Effector CD4-positive, alpha-beta T cell (primary cell): ENCODE results near the gene TNIK.

ENCODE experiments used
- DNase-seq: peaks from one replicate; pipeline ENCODE4 v3.0.0-alpha.2; 2020

TNIK gene

GRCh38 chr3:171416061-171416460 is 44.1 kb downstream of the TNIK start:
- no peak for DNase-seq

- no peak for DNase-seq
These were observed 45.1 kb downstream of the TNIK start for GRCh38 chr3:171415070-171415469.

DNA sequence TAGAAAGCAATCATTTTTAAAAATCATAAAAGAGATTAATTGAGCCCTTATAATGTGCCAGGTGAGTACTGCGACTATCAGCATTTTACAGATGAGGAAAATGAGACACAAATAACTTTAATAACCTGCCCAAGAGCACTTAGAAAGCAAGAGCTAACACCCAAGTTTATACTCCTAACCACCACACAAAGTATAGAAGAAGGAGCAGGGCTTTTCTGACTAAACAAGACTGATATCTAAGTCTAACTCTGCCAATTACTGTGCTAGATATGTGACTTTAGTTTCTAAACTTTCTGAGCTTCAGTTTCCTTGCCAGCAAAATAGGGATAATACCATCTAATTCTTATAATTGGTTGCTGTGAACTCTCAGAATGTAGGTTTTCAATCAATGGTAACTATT is 47.7 kb downstream of the TNIK start:
- DNase-seq = no peak

DNA sequence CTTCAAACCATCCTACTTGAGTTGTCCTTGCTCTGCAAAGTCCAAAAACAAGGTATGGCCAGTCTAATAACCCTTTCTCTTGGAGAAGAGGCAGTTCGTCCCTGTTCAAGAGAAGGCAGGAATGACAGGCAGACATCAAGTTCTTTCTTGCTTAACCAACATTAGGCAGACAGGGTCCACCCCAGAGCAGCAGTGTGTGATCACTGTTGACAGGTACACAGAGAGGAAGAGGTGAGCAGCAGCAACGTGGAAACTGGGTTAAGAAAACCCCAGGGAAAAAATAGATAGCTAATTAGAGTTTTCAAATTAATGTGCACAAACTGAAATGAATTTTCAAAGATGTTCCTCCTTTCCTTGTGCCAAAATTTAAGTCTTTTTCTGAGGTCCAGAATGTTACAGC is 48.2 kb downstream of the TNIK start:
- DNase-seq = no peak

GRCh38 chr3:171410186-171410585 is 50.0 kb downstream of the TNIK start:
- no peak for DNase-seq

DNA sequence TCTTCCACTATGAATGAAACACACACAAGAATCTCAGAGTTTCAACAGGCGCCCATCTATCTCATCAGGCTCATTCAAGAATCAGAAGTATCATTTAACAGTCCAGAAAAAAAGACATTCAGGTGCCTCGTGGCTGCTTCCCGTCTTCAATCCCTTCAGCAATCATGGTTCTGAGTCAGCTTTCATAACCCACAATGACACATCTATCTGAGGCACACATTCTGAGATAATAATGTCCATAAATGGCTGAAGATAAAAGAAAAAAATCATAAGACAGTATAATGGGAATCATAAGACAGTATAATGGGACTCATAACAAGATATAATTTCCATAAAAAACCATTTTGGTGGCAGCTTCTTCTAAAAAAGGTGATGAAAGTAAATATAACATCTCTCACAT is 52.4 kb downstream of the TNIK start:
- no peak for DNase-seq

GRCh38 chr3:171404376-171404967 is 55.7 kb downstream of the TNIK start:
- no peak for DNase-seq

- no peak for DNase-seq
These were observed 57.9 kb downstream of the TNIK start for GRCh38 chr3:171402281-171402680.

- no peak for DNase-seq
These were observed 58.8 kb downstream of the TNIK start for GRCh38 chr3:171401432-171401831.

DNA sequence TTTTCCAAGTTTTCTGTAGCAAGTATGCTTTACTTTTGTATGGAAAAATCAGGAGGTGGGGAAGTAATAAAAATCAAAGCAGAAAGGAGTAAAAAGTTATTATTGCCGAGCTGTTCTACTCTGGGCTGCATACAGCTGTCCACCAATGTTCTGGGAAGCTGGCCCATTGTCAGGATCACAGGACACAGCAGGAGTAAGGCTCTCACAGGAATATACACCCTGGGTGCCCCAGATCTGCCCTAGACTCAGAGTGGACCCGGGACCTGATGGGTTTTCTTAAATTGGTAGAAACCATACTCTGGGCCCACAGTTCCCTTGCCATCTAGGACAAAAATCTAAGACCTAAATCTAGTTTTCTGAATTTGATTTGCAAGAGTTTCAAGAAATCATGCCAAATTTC is 60.4 kb downstream of the TNIK start:
- DNase-seq = no peak

GRCh38 chr3:171398343-171398742 is 61.9 kb downstream of the TNIK start:
- no peak for DNase-seq

GRCh38 chr3:171397089-171397488 is 63.1 kb downstream of the TNIK start:
- DNase-seq = no peak

DNA sequence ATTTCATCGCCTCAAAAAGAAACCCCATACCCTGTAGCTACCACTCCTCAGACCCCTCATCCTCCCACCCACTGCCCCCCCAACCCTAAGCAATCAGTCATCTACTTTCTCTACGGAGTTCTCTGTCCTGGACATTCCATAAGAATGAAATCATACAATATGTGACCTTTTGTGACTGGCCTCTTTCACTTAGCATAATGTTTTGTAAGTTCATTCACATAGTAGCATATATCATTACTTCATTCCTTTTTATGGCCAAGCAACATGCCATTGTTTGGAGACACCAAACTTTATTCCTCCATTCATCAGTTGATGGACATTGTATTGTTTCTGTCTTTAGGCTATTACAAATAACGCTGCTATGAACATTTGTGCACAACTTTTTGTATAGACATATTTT is 64.2 kb downstream of the TNIK start:
- no peak for DNase-seq

DNA sequence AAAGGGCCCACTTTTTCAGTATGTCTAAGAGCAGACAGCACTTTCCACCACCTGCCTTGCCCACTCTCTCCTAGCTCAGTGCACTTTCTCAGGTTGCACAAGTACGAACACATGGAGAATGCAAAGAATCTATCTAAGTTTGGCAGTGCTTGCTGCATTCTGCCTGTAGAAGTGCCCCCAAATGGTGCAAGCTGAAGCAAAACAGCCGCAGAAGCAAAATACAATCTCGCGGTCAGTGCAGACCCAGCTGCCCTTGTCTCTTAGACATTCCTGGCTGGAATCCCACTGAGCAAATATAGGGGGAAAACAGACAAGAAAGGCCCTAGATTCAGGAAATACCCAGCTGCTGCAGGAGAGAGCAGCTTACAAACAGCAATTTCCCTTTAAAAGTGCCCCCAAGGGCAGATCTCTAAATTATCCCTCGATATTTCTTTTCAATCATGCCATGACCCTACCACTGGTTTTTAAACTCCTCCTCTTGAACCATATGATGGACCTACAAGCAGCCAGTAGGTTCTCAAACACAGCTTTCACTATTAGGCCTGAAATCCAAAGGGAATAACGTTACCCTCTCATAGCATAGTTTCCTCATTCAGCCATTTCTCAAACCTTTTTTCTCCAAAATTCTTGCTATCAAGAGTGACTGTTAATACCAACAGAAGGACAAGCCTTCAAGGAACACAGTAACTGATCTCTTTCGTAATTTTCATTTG is 67.0 kb downstream of the TNIK start:
- no peak for DNase-seq

DNA sequence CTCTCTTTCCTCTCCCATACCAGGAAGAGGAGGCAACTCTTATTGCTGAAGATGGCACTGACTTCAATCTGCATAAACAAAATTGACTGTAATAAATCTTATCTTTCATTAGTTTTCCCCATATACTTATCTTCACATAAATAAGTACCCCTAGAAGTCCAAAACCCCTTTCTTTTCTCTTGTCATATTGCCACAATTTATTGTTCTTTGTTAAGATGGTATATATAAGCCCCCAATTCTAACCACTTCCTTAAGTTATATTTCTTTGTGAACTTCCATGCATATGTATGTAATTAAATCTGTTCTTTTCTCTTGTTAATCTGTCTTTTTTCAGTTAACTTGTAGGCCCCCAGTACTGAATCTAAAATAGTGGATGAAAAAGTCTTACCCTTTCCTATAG is 68.8 kb downstream of the TNIK start:
- no peak for DNase-seq

DNA sequence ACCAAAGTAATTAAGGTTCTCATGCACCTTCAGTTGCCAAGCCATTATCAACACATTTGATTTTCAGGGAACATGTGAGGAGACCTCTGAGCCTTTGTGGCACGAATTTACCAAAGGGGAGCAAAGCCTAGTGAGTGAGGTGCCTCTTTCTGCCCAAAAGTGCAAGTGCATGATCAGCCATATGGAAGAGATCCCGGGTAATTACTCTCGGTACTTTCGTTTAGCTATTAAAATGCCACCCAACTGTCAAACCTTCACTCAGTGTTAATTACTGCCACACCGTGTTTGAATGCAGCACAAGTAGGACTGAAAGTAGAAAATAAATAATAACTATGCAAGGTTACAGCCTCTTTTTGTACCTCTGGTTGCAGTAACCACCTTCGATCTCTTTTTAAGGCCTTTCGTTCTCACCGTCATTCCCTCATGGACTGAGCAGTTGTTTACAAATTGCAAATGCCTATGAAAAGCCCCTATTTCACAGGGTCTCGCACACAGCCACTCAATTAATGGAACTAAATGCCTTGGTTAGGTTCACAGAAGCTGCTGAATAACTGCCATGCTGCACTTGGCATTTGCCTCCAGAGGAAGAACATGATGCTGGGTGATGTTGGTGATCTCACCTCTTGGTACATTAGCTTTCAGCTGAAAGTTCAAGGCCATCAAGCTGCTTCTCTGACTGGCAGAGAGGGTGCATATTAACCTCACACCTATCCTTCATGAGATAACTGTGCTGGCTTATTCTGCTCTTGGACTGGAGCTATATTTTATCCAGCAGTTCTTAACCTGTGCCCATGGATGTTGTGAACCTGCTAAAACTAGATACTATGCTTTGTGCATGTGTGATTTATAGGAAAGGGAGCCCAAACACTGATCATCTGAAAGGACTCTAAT is 69.9 kb downstream of the TNIK start:
- DNase-seq = no peak

DNA sequence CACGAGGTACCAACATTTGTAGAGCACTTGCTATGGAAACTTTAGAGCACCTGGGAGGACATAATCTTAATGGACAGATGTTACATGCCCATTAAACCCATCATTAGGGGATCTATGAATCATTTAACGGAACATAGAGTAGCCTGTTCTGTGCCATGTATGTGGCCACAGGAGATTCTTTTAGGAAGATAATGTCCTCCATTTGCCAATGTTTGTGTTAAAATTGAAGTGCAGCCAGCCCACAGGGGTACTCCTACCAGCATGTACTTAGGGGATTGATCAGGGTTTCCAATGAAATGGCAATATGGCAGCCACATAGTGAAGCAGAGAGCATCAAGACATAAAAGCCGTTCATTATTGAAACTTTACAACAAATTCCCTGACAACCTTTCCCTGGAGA is 70.7 kb downstream of the TNIK start:
- no peak for DNase-seq

- DNase-seq = no peak
These were observed 71.7 kb downstream of the TNIK start for GRCh38 chr3:171388527-171388926.

DNA sequence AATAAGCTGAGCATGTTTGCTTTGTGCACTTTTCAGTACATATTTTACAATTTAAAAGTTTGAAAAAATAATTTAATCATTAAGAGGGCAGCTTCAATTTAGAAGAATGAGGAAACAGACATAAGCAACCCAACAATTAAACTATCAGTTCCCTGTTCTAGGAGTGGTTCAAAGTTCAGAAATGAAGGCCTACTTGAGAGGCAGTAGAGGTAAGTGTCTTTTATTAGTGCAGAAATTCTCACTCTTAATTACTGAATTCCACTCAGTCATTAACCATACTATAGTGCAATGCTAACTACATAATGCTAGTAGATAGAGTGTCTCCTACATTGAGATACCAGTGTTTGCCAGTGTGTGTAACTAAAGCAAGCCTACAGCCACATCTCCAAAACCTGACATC is 73.1 kb downstream of the TNIK start:
- DNase-seq = no peak

GRCh38 chr3:171385086-171385485 is 75.1 kb downstream of the TNIK start:
- DNase-seq = no peak

DNA sequence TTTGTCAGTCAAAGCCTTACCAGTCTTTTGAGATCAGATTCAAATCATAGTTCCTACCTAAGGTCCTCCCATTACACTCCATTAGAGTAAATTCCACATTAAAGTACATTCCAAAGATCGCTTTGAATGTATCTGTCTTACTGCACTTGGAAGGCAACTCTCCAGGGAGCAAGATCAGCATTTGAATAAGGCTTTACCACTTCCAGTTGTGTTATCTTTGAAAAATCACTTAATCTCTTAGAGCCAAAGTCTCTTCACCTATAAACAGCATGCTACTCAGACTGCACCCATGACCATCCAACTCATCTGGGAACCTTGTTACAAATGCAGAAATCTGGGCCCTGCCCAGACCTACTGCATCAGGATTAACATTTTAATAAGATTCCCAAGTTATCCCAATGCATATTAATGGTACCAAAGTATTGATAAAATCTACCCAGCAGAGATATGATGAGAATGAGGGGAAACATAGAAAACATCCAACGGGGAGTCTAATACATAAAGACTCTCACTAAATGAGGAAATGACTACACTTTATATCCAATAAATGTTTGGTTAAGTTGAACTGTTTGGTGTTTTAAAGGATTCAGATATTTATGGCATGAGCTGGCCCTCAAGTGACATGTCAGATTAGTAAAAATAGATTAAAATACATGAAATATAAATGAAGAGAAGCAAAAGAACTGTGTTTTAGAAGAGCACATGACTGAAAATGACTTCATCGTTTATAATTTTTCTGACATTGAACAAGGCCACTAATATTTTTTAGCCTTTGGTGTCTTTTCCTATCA is 75.9 kb downstream of the TNIK start:
- no peak for DNase-seq

GRCh38 chr3:171383206-171384018 is 76.8 kb downstream of the TNIK start:
- DNase-seq = no peak
